ENCODE measurements around the gene DPPA5.

DNA sequence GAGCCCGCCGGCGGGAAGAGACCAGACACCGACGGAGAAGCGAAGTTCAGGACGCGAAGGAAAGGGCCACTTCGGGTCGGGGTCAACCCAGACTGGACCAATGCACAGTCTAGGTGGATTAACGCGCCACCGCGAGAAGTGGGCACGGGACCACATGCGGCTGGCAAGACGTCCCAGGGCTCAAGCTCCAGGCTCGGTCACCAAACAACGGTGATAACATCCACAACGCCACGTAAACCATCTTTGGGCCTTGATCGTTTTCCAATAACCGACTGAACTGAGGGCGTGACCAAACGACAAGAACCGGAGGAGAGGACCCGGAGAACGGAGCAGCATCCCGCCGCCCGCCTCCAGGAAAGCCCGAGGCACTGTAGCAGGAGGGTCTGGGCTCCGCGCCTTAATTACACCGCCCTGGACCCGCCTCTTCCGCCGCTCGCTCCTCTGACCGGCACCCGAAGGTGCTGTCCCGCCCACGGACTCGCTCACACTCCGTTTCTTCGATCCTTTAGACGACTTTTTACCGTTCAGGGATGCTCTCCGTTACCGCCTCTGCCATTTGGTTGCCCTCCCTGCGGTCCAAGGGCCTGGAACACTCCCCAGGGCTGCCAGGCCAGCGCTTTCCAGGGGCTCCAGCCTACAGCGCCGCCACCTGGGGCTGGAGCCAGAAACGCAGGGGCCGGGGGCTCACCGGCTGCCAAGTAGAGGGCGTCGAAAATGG, 44.1 kb downstream of the DPPA5 start:
- no peak for TF ChIP-seq EP300 (IDR thresholded peaks at IDR 0.05; ENCODE audit: low read length)
- TF ChIP-seq ATF1 (CRISPR knock-in tag; IDR thresholded peaks at IDR 0.05): no peak
- TF ChIP-seq ATF1 (tag; IDR thresholded peaks at IDR 0.05): peak; percentile 55; the same call in 1 of the 2 replicates
- no peak for TF ChIP-seq NR1H2 (CRISPR knock-in tag; IDR thresholded peaks at IDR 0.05)
- peak; percentile 65 for TF ChIP-seq ZC3H4 (CRISPR knock-in tag; IDR thresholded peaks at IDR 0.05; ENCODE audit: borderline replicate concordance)
- TF ChIP-seq TCF7L2 (IDR thresholded peaks at IDR 0.05; ENCODE audit: low read depth, low read length): no peak
- TF ChIP-seq, protein P1, sequence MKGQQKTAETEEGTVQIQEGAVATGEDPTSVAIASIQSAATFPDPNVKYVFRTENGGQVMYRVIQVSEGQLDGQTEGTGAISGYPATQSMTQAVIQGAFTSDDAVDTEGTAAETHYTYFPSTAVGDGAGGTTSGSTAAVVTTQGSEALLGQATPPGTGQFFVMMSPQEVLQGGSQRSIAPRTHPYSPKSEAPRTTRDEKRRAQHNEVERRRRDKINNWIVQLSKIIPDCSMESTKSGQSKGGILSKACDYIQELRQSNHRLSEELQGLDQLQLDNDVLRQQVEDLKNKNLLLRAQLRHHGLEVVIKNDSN (CRISPR knock-in tag; IDR thresholded peaks at IDR 0.05): no peak

All from K562 (cell line).